Mesodermal cell (in vitro differentiated cells): ENCODE measurements around the gene KEAP1.

ENCODE experiments used
- H3K27ac ChIP-seq: 2 replicates; pipeline ENCODE4 v1.7.0; 2013; ENCODE audit warnings: mild to moderate bottlenecking, low read depth, low read length, moderate library complexity; ENCODE audit not compliant: severe bottlenecking
- H3K36me3 ChIP-seq: 2 replicates; pipeline ENCODE4 v1.7.1; 2013; ENCODE audit warnings: mild to moderate bottlenecking, low read length, moderate library complexity; ENCODE audit not compliant: control insufficient read depth, insufficient read depth
- H3K4me1 ChIP-seq: one replicate; pipeline ENCODE4 v1.7.1; 2013; ENCODE audit warnings: mild to moderate bottlenecking, low read length; ENCODE audit not compliant: insufficient read depth, control insufficient read depth, poor library complexity, severe bottlenecking
- H3K4me3 ChIP-seq: 2 replicates; pipeline ENCODE4 v1.7.0; 2013; ENCODE audit warnings: low read length, control low read depth, mild to moderate bottlenecking; ENCODE audit not compliant: insufficient read depth, poor library complexity, severe bottlenecking; ENCODE audit errors: extremely low read depth
- H3K9me3 ChIP-seq: 2 replicates; pipeline ENCODE4 v1.7.1; 2013; ENCODE audit warnings: mild to moderate bottlenecking, low read length, moderate library complexity; ENCODE audit not compliant: control insufficient read depth
- WGBS, 2 experiments: methylation state at CpG; one replicate each; pipeline ENCODE4 v1.1.5; 2013; ENCODE audit warnings: missing lambda C conversion rate in 2 of 2; ENCODE audit not compliant: insufficient coverage in 2 of 2; 5-methylcytosine and 5-hydroxymethylcytosine counted together

Gene KEAP1

DNA sequence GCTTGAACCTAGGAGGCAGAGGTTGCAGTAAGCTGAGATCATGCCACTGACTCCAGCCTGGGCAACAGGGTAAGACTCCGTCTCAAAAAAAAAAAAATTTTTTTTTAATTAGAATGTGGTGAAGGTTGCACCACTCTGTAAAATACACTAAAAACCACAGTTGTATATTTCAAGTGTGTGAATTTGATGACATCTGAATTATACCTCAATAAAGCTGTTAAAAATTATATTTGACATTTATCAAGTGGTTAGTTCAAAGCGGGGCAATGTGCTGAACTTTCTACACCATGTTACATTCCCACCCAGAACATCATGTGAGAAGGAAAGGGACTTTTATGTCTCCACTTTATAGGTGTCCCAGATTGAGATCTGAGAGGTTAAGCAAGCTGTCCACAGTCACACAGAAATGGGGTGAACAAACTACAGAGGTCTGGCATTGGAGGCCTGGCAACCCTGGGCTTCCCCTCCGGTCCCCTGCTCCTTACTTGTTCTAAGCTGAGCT is 20.0 kb upstream of the KEAP1 start:
- Histone ChIP-seq H3K36me3 (no peaks in the 10 kb centered on the region), H3K9me3 (no peaks in the 10 kb centered on the region), H3K27ac (no peak overlapping the region), H3K4me3 (no peak overlapping the region), H3K4me1 (no peaks in the 10 kb centered on the region)
- WGBS, 2 experiments = 71 to 93% methylated on average over 1 of the region's 3 CpGs

DNA sequence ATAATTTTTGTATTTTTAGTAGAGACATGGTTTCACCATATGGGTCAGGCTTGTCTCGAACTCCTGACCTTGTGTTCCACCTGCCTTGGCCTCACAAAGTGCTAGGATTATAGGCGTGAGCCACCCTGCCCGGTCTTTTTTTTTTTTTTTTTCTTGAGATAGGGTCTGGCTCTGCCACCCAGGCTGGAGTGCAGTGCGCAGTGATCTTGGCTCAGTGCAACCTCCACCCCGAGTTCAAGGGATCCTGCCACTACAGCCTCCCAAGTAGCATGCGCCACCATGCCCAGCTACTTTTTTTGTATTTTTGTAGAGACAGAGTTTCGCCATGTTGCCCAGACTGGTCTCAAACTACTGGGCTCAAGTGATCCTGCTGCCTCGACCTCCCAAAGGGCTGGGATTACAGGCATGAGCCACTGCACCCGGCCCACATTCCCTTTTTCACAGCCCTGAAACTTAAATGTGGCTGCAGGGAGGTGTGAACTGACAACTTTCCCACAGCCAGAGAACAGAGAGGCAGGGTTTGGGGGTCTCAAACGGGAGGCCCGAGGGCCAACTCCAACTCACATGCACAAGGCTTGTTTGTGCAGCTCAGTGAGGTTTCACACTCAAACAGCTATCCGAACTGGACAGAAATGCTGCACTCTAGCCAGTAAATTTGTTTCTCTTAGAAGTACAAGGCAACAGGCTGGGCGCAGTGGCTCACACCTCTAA is 18.5 kb upstream of the KEAP1 start:
- whole genome bisulfite sequencing, 2 experiments = 87 to 89% methylated on average over 10 to 11 of the region's 13 CpGs
- H3K4me3 ChIP-seq = no peak overlapping the region
- no peaks in the 10 kb centered on the region for H3K9me3 ChIP-seq
- peaks cover 5% of the 10 kb centered on the region for H3K4me1 ChIP-seq
- no peaks in the 10 kb centered on the region for H3K36me3 ChIP-seq
- H3K27ac ChIP-seq = no peak overlapping the region

DNA sequence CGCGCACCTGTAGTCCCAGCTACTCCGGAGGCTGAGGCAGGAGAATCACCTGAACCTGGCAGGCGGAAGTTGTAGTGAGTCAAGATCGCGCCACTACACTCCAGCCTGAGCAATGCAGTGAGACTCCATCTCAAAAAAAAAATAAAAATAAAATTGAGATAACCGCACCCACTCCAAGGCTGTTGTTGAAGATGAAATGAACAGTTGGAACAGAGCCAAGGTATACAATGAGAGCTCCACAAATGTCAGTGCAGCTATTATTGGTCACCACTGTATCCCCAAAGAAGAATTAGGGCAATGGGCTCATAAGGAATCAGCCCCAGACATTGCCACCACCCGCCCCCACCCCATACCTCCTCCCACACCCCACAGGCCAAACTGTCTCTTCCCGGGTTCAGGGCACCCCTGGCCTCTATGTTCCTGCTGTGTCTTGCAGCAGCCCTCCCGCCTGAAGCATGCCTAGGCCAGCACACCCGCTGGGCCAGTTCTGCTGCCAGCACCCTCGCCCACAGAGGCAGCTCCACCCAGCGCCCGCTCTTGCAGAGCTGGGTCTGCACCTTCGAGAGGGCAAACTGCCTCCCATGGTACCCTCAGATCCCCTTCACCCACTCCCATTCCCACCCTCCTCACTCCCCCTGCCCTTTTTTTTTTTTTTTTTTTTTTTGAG is 17.6 kb upstream of the KEAP1 start:
- Histone ChIP-seq H3K4me3 (no peak overlapping the region), H3K4me1 (peaks cover 7% of the 10 kb centered on the region), H3K9me3 (no peaks in the 10 kb centered on the region), H3K36me3 (no peaks in the 10 kb centered on the region), H3K27ac (no peak overlapping the region)
- 89 to 99% methylated on average over 8 to 9 of the region's 15 CpGs for WGBS, 2 experiments

DNA sequence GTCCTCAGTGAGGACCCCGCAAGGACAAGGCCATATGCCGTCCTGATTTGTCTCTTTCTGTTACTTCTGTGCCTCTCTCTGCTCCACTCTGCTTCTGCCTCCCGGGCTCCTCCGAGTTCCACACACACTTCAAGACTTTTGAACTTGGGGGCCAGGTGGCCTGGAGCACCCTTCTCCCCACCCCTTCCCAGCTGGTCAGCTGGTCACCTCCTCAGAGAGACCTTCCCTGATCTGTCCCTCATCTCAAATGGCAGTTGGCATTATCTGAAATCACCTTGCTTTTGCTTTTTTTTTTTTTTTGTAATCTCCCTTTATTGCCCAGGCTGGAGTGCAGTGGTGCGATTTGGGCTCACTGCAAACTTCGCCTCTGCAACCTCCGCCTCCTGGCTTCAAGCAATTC is 16.3 kb upstream of the KEAP1 start:
- Histone ChIP-seq H3K4me3 (no peak overlapping the region), H3K4me1 (peaks cover 7% of the 10 kb centered on the region), H3K27ac (no peak overlapping the region), H3K36me3 (no peaks in the 10 kb centered on the region), H3K9me3 (no peaks in the 10 kb centered on the region)
- WGBS, 2 experiments = 87% methylated on average over 7 of the region's 7 CpGs

DNA sequence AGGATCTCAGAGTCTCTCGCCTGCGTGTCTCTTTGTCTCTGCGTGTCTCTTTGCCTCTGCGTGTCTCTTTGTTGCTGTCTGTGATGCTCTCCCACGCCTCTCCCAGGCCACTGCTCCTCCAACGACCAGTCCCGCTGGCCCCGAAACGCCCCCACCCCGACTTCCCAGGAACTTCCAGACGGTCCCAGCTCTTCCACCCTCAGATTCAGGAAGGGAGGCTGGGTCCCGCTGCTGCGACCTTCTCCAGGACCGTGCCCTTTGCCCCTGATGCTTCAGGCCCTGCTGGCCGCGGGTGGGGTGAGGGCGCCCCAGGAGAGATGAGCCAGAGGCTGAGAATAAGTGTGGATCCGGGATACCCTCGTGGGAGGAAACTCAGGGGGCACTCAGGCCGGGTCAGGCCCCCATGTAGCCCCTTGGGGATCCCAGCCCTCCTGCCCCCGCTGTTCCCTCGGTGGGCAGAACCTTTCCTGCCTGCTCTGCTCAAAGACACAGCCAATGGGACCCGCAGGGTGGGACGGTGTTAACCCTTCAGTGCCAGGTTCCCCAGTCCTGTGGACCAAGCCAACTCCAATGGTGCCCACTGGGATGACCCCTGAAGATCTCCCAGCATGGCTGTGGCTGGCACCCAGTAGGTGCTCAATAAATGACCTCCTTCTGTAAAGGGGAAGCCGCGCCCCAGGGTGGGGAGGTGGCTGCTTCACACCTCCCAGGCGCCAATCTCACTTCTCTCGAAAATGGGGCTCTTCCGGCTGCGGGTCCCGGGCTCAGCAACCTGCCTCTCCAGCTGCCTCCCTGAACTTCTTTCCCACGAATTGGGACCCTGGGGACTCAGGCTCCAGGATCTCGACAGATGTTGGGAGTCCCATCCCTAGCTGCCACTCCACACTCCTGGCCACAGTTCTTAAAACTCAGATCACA is 15.5 kb upstream of the KEAP1 start:
- 33 to 35% methylated on average over 22 to 27 of the region's 33 CpGs for WGBS, 2 experiments
- Histone ChIP-seq H3K4me1 (peaks cover 7% of the 10 kb centered on the region), H3K27ac (no peak overlapping the region), H3K4me3 (no peak overlapping the region), H3K9me3 (no peaks in the 10 kb centered on the region), H3K36me3 (no peaks in the 10 kb centered on the region)

DNA sequence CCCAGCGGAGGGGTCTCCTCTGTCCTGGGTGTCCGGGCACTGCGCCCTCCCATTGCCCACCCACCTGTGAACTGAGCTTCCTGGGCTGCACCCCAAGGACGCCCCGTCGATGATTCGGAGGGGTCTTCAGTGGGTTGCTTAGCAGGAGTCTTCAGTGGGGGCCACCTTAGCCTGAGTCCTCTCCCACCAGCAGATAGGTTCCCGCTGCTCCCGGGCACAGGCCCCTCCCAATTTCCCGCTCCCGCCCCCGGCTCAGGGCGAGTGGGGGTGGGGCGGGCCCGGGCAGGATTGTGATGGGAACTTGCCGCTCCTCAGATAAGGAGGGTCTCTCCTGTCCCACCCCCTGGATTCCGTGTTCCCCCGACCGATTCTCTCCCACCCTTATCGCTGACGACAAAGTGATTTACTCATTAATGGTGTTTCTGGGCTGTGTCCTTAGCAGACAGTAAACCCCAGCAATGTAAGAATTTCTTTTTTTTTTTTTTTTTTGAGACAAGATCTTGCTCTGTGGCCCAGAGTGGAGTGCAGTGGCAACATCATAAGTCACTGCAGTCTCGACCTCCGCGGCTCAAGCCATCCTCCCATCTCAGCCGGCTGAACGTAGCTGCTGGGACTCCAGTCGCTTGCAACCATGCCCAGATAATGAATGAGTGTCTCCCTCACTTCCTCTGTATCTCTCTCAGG is 14.7 kb upstream of the KEAP1 start:
- Histone ChIP-seq H3K27ac (peak overlapping the region; percentile 36), H3K4me1 (peaks cover 7% of the 10 kb centered on the region), H3K9me3 (no peaks in the 10 kb centered on the region), H3K4me3 (peak overlapping the region; percentile 49), H3K36me3 (peaks cover 2% of the 10 kb centered on the region)
- WGBS, 2 experiments = 1 to 3% methylated on average over 11 to 20 of the region's 27 CpGs

DNA sequence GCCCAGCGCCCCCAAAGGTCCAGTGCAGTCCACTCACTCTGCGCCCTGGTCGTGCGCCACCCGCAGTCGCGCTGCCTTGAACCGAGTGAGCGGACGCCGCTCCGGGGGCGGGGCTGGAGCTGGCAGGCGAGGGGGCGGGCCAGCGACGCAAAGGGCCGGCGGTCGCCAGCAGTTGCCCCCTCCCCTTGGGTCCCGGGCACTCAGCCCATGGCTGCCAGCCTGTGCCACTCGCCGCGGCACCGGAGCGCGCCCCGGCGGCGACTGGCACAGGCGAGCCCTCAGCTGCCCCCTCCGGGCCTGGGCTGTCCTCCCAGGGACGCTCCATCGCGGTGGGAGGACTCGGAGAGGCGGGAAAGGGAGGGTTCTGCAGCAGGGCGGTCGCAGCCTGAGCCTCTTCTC is 14.2 kb upstream of the KEAP1 start, which contains the start of gene S1PR5:
TSS of gene S1PR5 (minus strand) at position 87 of the 399 bp plus-strand sequence. CDS start 2,436 bp downstream, outside the sequence.
- peak within 1 kb of the TSS; percentile 36 for H3K27ac ChIP-seq
- H3K4me1 ChIP-seq = peaks cover 7% of the 10 kb centered on the region
- peaks cover 3% of the 10 kb centered on the region for H3K36me3 ChIP-seq
- H3K9me3 ChIP-seq = no peaks in the 10 kb centered on the region
- H3K4me3 ChIP-seq = peak within 1 kb of the TSS; percentile 49
- 0% methylated on average over 28 to 34 of the region's 39 CpGs for WGBS, 2 experiments

DNA sequence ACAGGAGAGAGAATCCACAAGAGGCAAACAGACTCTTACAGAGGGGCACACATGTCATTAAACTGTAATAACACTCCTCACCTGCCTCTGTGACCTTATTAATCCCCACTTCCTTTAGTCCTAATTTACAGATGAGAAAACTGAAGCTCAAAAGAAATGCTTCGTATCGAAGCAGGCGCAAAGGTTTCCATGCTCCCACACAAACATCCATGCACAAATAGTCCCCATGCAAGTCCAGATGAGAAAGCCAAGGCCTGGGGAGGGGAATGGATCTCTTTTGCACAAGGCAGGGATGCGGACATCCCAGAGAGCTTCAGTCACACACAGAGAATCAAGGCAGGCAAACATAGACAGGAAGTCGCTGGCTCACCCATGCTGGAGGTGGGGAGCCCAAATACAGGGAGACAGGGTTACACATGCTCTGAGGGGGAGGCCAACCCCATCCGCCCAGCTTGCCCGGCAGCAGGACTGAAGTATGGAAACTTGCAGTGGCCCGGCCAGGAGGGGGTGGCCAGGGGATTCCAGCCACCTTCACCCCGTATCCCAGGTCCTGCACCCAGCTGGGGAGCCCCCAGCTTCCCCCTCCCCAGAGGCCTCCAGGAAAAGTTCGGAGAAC is 13.6 kb upstream of the KEAP1 start:
- Histone ChIP-seq H3K4me3 (peak overlapping the region; percentile 49), H3K4me1 (peaks cover 7% of the 10 kb centered on the region), H3K9me3 (no peaks in the 10 kb centered on the region), H3K27ac (no peak overlapping the region), H3K36me3 (peaks cover 3% of the 10 kb centered on the region)
- 44 to 50% methylated on average over 6 to 8 of the region's 10 CpGs for WGBS, 2 experiments

DNA sequence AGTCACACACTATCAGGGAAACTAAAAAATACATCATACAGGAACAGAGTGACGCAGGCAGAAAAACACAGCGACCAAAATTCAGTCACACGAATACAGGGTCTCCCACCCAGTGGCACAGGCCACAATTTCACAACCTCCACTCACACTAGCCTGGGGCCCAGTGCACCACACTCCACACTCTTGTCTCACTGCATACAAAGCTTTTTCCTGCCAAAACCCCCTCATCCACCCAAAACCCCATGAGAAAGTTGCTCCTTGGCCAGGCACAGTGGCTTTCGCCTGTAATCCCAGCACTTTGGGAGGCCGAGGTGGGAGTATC is 12.9 kb upstream of the KEAP1 start:
- Histone ChIP-seq H3K9me3 (no peaks in the 10 kb centered on the region), H3K4me3 (no peak overlapping the region), H3K27ac (no peak overlapping the region), H3K4me1 (peaks cover 7% of the 10 kb centered on the region), H3K36me3 (peaks cover 3% of the 10 kb centered on the region)
- WGBS, 2 experiments = 92 to 95% methylated on average over 5 of the region's 5 CpGs
